HG03025 (cell line): ENCODE data around the gene BASP1.
A peak's percentile ranks its signal among the peaks of the same experiment; 100 is the strongest.
"Not testable (repeated sequence)": the region's sequence is repeated elsewhere in the genome, so short reads cannot be mapped to it uniquely, and the experiment has no call there.

Experiments used
- ATAC-seq: cut with Tn5 transposase; IDR thresholded peaks from one replicate; pipeline ENCODE4 v1.9.1; 2021; ENCODE audit warnings: mild to moderate bottlenecking, moderate library complexity; ENCODE audit not compliant: unreplicated experiment, low FRiP score

Gene BASP1

GRCh38 chr5:17311811-17312210 is 94.4 kb downstream of the BASP1 start:
- not testable (repeated sequence) for ATAC-seq

DNA sequence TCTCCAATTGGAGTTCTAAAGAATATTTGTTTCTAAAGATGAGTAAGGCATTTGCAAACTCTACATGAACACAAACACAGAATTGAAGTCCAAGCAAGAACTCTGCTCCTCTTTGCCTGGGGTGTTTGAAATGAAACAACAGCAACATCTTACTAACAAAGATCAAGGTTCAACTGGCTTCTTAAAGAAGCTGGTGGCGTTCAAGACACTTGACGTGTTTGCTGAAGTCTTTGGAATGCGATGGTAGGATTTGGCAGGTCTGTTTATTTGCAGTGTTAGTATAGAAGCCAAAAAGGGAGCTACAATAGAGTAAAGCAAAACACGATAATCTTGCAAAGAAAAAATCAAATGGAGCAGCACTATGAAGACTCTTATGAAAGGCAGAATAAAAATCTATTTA is 94.9 kb downstream of the BASP1 start:
- no peak for ATAC-seq

- no peak for ATAC-seq
These were observed 97.6 kb downstream of the BASP1 start for GRCh38 chr5:17314907-17315471.

DNA sequence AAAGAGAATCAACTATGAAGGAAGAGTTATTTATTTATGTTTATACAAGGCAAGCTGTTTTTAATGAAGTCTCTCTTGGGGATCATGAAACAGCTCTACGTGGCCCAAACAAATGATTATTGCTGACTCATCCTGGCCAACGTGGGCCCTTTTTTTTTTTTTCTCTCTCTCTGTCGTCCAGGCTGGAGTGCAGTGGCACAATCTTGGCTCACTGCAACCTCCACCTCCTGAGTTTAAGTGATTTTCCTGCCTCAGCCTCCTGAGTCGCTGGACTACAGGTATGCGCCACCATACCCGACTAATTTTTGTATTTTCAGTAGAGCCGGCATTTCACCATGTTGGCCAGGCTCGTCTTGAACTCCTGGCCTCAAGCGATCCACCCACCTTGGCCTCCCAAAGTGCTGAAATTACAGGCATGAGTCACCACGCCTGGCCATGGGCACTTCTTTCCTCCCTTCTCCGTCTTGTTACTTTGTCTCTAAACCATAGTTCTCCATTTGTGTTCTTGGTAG is 98.3 kb downstream of the BASP1 start:
- no peak for ATAC-seq

DNA sequence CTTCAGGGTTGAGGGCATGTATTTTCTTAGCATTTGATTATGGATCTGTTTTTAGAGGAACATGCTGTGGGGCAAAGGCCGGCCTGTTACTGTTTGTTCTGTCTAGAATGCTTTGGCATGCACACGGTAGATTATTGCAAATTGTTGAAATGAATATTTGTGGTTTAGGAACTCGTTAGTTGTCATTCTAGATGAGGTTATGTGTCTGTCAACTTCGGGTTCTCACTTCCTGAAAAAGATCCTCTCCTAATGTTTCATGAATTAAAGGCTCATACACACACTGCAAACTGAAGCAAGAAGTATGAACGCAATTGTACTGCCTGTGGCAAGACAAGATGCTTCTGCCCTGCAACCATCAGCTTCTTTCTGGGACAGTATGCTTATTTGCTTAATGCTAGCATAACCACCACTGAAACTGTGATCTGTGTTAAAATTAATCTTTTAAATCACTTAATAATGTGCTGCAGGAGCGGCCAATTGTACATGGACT is 99.6 kb downstream of the BASP1 start:
- ATAC-seq, result peak; percentile 73

- peak; percentile 41 for ATAC-seq
These were observed 100.0 kb downstream of the BASP1 start for GRCh38 chr5:17317473-17317872.

DNA sequence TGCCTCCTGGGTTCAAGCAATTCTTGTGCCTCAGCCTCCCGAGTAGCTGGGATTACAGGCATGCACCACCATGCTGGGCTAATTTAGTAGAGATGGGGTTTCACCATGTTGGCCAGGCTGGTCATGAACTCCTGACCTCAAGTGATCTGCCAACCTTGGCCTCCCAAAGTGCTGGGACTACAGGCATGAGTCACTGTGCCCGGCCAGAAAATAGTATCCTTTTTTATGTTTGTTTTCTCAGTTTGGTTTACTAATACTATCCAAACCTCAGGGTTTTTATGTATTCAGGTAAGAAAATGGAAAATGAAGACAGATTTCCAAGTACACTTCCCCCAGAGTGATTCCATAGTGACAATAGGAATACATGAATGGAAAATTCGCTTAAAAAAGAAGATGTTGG is 101.7 kb downstream of the BASP1 start:
- ATAC-seq, result not testable (repeated sequence)

DNA sequence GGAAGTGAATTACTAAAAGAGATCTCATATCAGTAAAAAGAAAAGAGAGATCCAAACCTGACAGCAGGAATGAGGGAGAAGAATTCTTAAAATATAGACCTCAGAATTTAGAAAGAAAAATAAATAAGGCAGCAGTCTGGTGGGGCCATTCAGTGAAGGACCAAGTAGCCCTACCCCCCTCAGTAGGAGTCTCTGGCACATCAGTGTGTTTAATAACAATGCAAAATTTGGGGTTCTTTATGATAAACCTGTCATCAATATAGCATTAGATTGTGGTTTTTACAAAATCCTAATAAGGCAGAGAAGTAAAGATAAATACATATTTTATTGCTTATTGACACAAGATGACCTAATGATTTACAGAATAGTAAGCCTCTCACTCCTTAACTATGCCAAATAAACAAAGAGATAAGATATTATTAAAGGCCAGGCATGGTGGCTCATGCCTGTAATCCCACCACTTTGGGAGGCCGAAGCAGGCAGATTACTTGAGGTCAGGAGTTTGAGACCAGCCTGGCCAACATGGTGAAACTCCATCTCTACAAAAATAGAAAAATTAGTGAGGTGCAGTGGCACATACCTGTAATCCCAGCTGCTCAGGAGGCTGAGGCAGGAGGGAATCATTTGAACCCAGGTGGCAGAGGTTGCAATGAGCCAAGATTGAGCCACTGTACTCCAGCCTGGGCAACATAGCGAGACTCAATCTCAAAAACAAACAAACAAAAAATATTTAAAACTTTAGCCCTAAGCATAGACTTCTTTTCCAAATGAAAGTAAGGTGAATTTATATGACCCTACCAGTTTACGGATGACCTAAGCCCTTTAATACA is 108.6 kb downstream of the BASP1 start:
- no peak for ATAC-seq
